H9 (cell line): Measurements from ENCODE around the gene CYTH3. TPM values are rescaled to one million over a fixed set of nuclear protein-coding genes. Genes with fewer than 3 reads are reported as not detected.
A peak's percentile ranks its signal among the peaks of the same experiment; 100 is the strongest.

ENCODE experiments used
- DNase-seq: peaks from one replicate; pipeline ENCODE4 v3.0.0-alpha.2; 2017
- H2AFZ ChIP-seq: one replicate; pipeline ENCODE4 v1.6.1; 2013; ENCODE audit warnings: mild to moderate bottlenecking, low read length, control low read depth, moderate library complexity
- H2AK5ac ChIP-seq: 2 replicates; pipeline ENCODE4 v1.6.1; 2013; ENCODE audit warnings: low read length, control low read depth, mixed read lengths; ENCODE audit not compliant: insufficient read length
- H2BK120ac ChIP-seq: one replicate; pipeline ENCODE4 v1.6.1; 2013; ENCODE audit warnings: low read depth, mild to moderate bottlenecking, low read length, control low read depth, inconsistent platforms; ENCODE audit not compliant: poor library complexity, severe bottlenecking
- H2BK12ac ChIP-seq: 2 replicates; pipeline ENCODE4 v1.6.1; 2013; ENCODE audit warnings: low read length, control low read depth, mixed read lengths, low read depth; ENCODE audit not compliant: insufficient read length
- H2BK15ac ChIP-seq: 2 replicates; pipeline ENCODE4 v1.6.1; 2013; ENCODE audit warnings: low read depth, low read length, control low read depth
- H2BK20ac ChIP-seq: one replicate; pipeline ENCODE4 v1.6.1; 2013; ENCODE audit warnings: low read depth, mild to moderate bottlenecking, low read length, control low read depth, inconsistent platforms; ENCODE audit not compliant: poor library complexity, severe bottlenecking
- H2BK5ac ChIP-seq: 2 replicates; pipeline ENCODE4 v1.6.1; 2013; ENCODE audit warnings: low read length, control low read depth, mixed read lengths; ENCODE audit not compliant: insufficient read length
- H3K14ac ChIP-seq: 2 replicates; pipeline ENCODE4 v1.6.1; 2013; ENCODE audit warnings: low read length, control low read depth; ENCODE audit not compliant: insufficient read depth
- H3K18ac ChIP-seq: 2 replicates; pipeline ENCODE4 v1.6.1; 2013; ENCODE audit warnings: low read depth, mild to moderate bottlenecking, mixed read lengths, low read length, control low read depth; ENCODE audit not compliant: insufficient read length
- H3K23ac ChIP-seq: 2 replicates; pipeline ENCODE4 v1.6.1; 2013; ENCODE audit warnings: low read length, control low read depth, mixed read lengths, low read depth; ENCODE audit not compliant: insufficient read length
- H3K23me2 ChIP-seq: 2 replicates; pipeline ENCODE4 v1.6.1; 2013; ENCODE audit warnings: low read depth, mild to moderate bottlenecking, mixed read lengths, low read length, control low read depth; ENCODE audit not compliant: insufficient read length, poor library complexity, severe bottlenecking
- H3K27ac ChIP-seq: 2 replicates; pipeline ENCODE4 v1.5.1; 2013; ENCODE audit warnings: low read length, control low read depth, mixed read lengths, low read depth; ENCODE audit not compliant: insufficient read length
- H3K27me3 ChIP-seq: 2 replicates; pipeline ENCODE4 v1.6.1; 2013; ENCODE audit warnings: low read length, control low read depth, inconsistent platforms; ENCODE audit not compliant: insufficient read depth
- H3K4ac ChIP-seq: 2 replicates; pipeline ENCODE4 v1.6.1; 2013; ENCODE audit warnings: low read depth, mild to moderate bottlenecking, control low read depth, inconsistent platforms, low read length, moderate library complexity
- H3K4me1 ChIP-seq: 2 replicates; pipeline ENCODE4 v1.6.1; 2013; ENCODE audit warnings: low read length, control low read depth, inconsistent platforms; ENCODE audit not compliant: insufficient read depth
- H3K4me2 ChIP-seq: 2 replicates; pipeline ENCODE4 v1.6.1; 2013; ENCODE audit warnings: low read length, control low read depth, mixed read lengths; ENCODE audit not compliant: insufficient read length, insufficient read depth
- H3K56ac ChIP-seq: 2 replicates; pipeline ENCODE4 v1.6.1; 2013; ENCODE audit warnings: low read depth, mild to moderate bottlenecking, mixed read lengths, low read length, control low read depth; ENCODE audit not compliant: insufficient read length
- H3K79me1 ChIP-seq: 2 replicates; pipeline ENCODE4 v1.6.1; 2013; ENCODE audit warnings: low read depth, mild to moderate bottlenecking, moderate library complexity, low read length, control low read depth, inconsistent platforms; ENCODE audit not compliant: insufficient read depth, poor library complexity, severe bottlenecking
- H3K79me2 ChIP-seq: 2 replicates; pipeline ENCODE4 v1.6.1; 2013; ENCODE audit warnings: low read length, control low read depth, inconsistent platforms; ENCODE audit not compliant: insufficient read depth
- H3K9ac ChIP-seq: 2 replicates; pipeline ENCODE4 v1.6.1; 2013; ENCODE audit warnings: low read length, control low read depth, mixed read lengths; ENCODE audit not compliant: insufficient read length; ENCODE audit errors: extremely low read depth
- H3K9me3 ChIP-seq: one replicate; pipeline ENCODE4 v1.6.1; 2013; ENCODE audit warnings: low read depth, low read length, inconsistent platforms; ENCODE audit not compliant: control insufficient read depth
- H3T11ph ChIP-seq: one replicate; pipeline ENCODE4 v1.6.1; 2013; ENCODE audit warnings: mild to moderate bottlenecking, low read length, control low read depth, inconsistent platforms
- H4K20me1 ChIP-seq: one replicate; pipeline ENCODE4 v1.6.1; 2013; ENCODE audit not compliant: control insufficient read depth, insufficient read length, insufficient read depth
- H4K5ac ChIP-seq: 2 replicates; pipeline ENCODE4 v1.6.1; 2013; ENCODE audit warnings: low read depth, mild to moderate bottlenecking, mixed read lengths, low read length, control low read depth; ENCODE audit not compliant: insufficient read length
- H4K8ac ChIP-seq: replicated peaks from 2 replicates; pipeline ENCODE4 v1.6.1; 2013; ENCODE audit warnings: low read length, control low read depth, mixed read lengths, low read depth; ENCODE audit not compliant: insufficient read length
- H4K91ac ChIP-seq: 2 replicates; pipeline ENCODE4 v1.6.1; 2013; ENCODE audit warnings: low read depth, mild to moderate bottlenecking, moderate library complexity, mixed read lengths, low read length, control low read depth; ENCODE audit not compliant: insufficient read length
- H3K27ac Mint-ChIP-seq, 3 experiments: 2 replicates in 2 of 3; 3 replicates in 1 of 3; pipeline ENCODE4 v1.8.0; 2020 to 2021; ENCODE audit warnings: mixed read lengths in 3 of 3, mild to moderate bottlenecking in 1 of 3, moderate library complexity in 1 of 3
- H3K27me3 Mint-ChIP-seq: 2 replicates; pipeline ENCODE4 v1.8.0; 2021; ENCODE audit warnings: low read depth, mild to moderate bottlenecking, moderate library complexity, mixed read lengths
- H3K36me3 Mint-ChIP-seq, 3 experiments: 2 replicates in 2 of 3; 3 replicates in 1 of 3; pipeline ENCODE4 v1.8.0; 2020 to 2021; ENCODE audit warnings: low read depth in 3 of 3, mixed read lengths in 3 of 3; ENCODE audit not compliant: insufficient read depth in 1 of 3
- H3K4me1 Mint-ChIP-seq, 2 experiments: 2 replicates each; pipeline ENCODE4 v1.8.0; 2020; ENCODE audit warnings: mixed read lengths in 2 of 2
- H3K4me3 Mint-ChIP-seq, 2 experiments: 2 replicates in 1 of 2; 3 replicates in 1 of 2; pipeline ENCODE4 v1.8.0; 2020 to 2021; ENCODE audit warnings: mild to moderate bottlenecking in 2 of 2, mixed read lengths in 2 of 2, moderate library complexity in 1 of 2
- H3K9me3 Mint-ChIP-seq, 2 experiments: 2 replicates in 1 of 2; 3 replicates in 1 of 2; pipeline ENCODE4 v1.8.0; 2020; ENCODE audit warnings: mild to moderate bottlenecking in 2 of 2, mixed read lengths in 2 of 2, moderate library complexity in 1 of 2
- CTCF ChIP-seq: fragments of 200-600 bp; sonication (generic); conservative IDR thresholded peaks from 3 replicates; pipeline ENCODE4 v1.8.0; 2021; ENCODE audit warnings: antibody characterized with exemption, mild to moderate bottlenecking
- WGBS: extraction: QIAGEN DNeasy Blood & Tissue Kit; methylation state at CpG from one replicate; pipeline ENCODE4 v1.1.7; 2013; ENCODE audit warnings: missing lambda C conversion rate, low lambda C conversion rate, mixed read lengths; ENCODE audit not compliant: insufficient read length; ENCODE audit errors: extremely low coverage; 5-methylcytosine and 5-hydroxymethylcytosine counted together
- total RNA-seq: library from RNA; stranded (reverse); gene quantifications from 2 replicates; pipeline ENCODE4 v1.2.1, GENCODE V29; 2021

CYTH3 gene
- total RNA-seq, 1 experiment from 2014 or later = 12.3 TPM

GRCh38 chr7:6212008-6212407, 60.4 kb downstream of the CYTH3 start:
- H3K9me3 Mint-ChIP-seq = peaks cover 9% of the 10 kb centered on the region in 2 experiments; a peak in 4 of 5 replicates
- no CpG with 5 or more reads among the region's 3 CpGs for WGBS
- Histone ChIP-seq H3K9ac (no peak overlapping the region), H2BK20ac (no peak overlapping the region), H2BK5ac (no peak overlapping the region), H3K4me1 (no peaks in the 10 kb centered on the region; the same call in 1 of the 2 replicates), H2BK120ac (no peak overlapping the region), H4K91ac (no peak overlapping the region), H3T11ph (no peak overlapping the region), H3K14ac (no peak overlapping the region), H3K79me1 (no peaks in the 10 kb centered on the region), H3K23ac (no peak overlapping the region), H2BK15ac (no peak overlapping the region), H3K9me3 (no peaks in the 10 kb centered on the region), H2AFZ (no peak overlapping the region), H3K4ac (no peak overlapping the region), H4K8ac (no peak overlapping the region), H4K20me1 (no peaks in the 10 kb centered on the region), H4K5ac (no peak overlapping the region), H2AK5ac (no peak overlapping the region), H3K4me2 (no peak overlapping the region), H3K56ac (no peak overlapping the region), H3K79me2 (no peaks in the 10 kb centered on the region), H3K27ac (no peak overlapping the region), H3K27me3 (no peaks in the 10 kb centered on the region), H3K23me2 (no peaks in the 10 kb centered on the region), H2BK12ac (no peak overlapping the region), H3K18ac (no peak overlapping the region)
- H3K4me1 Mint-ChIP-seq = peaks cover 14 to 19% of the 10 kb centered on the region in 2 experiments
- H3K4me3 Mint-ChIP-seq = no peak overlapping the region
- peak overlapping the region in 1 of 3 experiments; percentile 37; a peak in 3 of 7 replicates for H3K27ac Mint-ChIP-seq
- no peak for TF ChIP-seq CTCF
- no peak for DNase-seq
- H3K27me3 Mint-ChIP-seq = no peaks in the 10 kb centered on the region
- H3K36me3 Mint-ChIP-seq = peaks cover 3 to 8% (median 3%) of the 10 kb centered on the region in 3 experiments; a peak in 6 of 7 replicates
